WTC11 (cell line): ENCODE measurements around the gene LDHB. TPM values are rescaled to one million over a fixed set of nuclear protein-coding genes. Genes with fewer than 3 reads are reported as not detected.

ENCODE experiments used
- ATAC-seq: fragments of 200-7000 bp; cut with Tn5 transposase; 2 replicates; pipeline ENCODE4 v1.10.0; 2021; ENCODE audit warnings: mild to moderate bottlenecking, moderate library complexity
- CTCF ChIA-PET: fragments of 300-600 bp; sonication (Branson Sonifier 250); formaldehyde crosslinking; loops from one replicate; lab custom pipeline; 2021; ENCODE audit warnings: antibody characterized with exemption; lab: Charles Lee
- POLR2A ChIA-PET: fragments of 350-600 bp; sonication (Branson Sonifier 250); formaldehyde crosslinking; loops from one replicate; lab custom pipeline; 2021; ENCODE audit warnings: antibody characterized with exemption; lab: Charles Lee
- DNase-seq: peaks from one replicate; pipeline ENCODE4 v3.0.0; 2021; ENCODE audit warnings: low spot score
- H3K27ac Mint-ChIP-seq: 2 replicates; pipeline ENCODE4 v1.8.0; 2021; ENCODE audit warnings: mixed read lengths
- H3K27me3 Mint-ChIP-seq: 2 replicates; pipeline ENCODE4 v1.8.0; 2021; ENCODE audit warnings: low read depth, mild to moderate bottlenecking, moderate library complexity, mixed read lengths
- H3K36me3 Mint-ChIP-seq: 2 replicates; pipeline ENCODE4 v1.8.0; 2021; ENCODE audit warnings: mixed read lengths
- H3K4me1 Mint-ChIP-seq: 2 replicates; pipeline ENCODE4 v1.8.0; 2022; ENCODE audit warnings: mixed read lengths
- H3K4me3 Mint-ChIP-seq: 2 replicates; pipeline ENCODE4 v1.8.0; 2021; ENCODE audit warnings: mild to moderate bottlenecking, moderate library complexity, mixed read lengths
- H3K9me3 Mint-ChIP-seq: 2 replicates; pipeline ENCODE4 v1.8.0; 2021; ENCODE audit warnings: mixed read lengths
- AR ChIP-seq: fragments of 250-450 bp; sonication (Bioruptor Pico); IDR thresholded peaks from 2 replicates; pipeline ENCODE4 v1.9.0; 2021; ENCODE audit warnings: mild to moderate bottlenecking
- ARID4B ChIP-seq: sonication (generic); formaldehyde crosslinking; IDR thresholded peaks from 2 replicates; pipeline ENCODE4 v1.8.0; 2023; ENCODE audit warnings: missing genetic modification reagents, mild to moderate bottlenecking, borderline replicate concordance
- ERG ChIP-seq: fragments of 250-450 bp; sonication (Bioruptor Pico); IDR thresholded peaks from 2 replicates; pipeline ENCODE4 v1.8.0; 2021; ENCODE audit warnings: mild to moderate bottlenecking
- JUN ChIP-seq: sonication (generic); formaldehyde crosslinking; IDR thresholded peaks from 2 replicates; pipeline ENCODE4 v1.8.0; 2023; ENCODE audit warnings: mild to moderate bottlenecking, missing genetic modification reagents
- NFATC4 ChIP-seq: fragments of 250-450 bp; sonication (Bioruptor Pico); IDR thresholded peaks from 2 replicates; pipeline ENCODE4 v1.9.0; 2021; ENCODE audit warnings: mild to moderate bottlenecking
- PRRX2 ChIP-seq: fragments of 250-450 bp; sonication (Bioruptor Pico); IDR thresholded peaks from 2 replicates; pipeline ENCODE4 v1.8.0; 2021; ENCODE audit warnings: mild to moderate bottlenecking
- RELA ChIP-seq: sonication (generic); formaldehyde crosslinking; IDR thresholded peaks from 2 replicates; pipeline ENCODE4 v1.8.1; 2022; ENCODE audit warnings: missing genetic modification reagents, mild to moderate bottlenecking, borderline replicate concordance
- SOX15 ChIP-seq: fragments of 250-450 bp; sonication (Bioruptor Pico); IDR thresholded peaks from 2 replicates; pipeline ENCODE4 v1.9.0; 2021; ENCODE audit warnings: mild to moderate bottlenecking
- ZNF317 ChIP-seq: sonication (generic); formaldehyde crosslinking; IDR thresholded peaks from 2 replicates; pipeline ENCODE4 v1.8.1; 2023; ENCODE audit warnings: low read depth, mild to moderate bottlenecking, moderate library complexity, missing genetic modification reagents, borderline replicate concordance
- ZNF425 ChIP-seq: fragments of 250-450 bp; sonication (Bioruptor Pico); conservative IDR thresholded peaks from 2 replicates; pipeline ENCODE4 v1.9.0; 2021; ENCODE audit warnings: mild to moderate bottlenecking
- ZNF671 ChIP-seq: fragments of 250-450 bp; sonication (Bioruptor Pico); IDR thresholded peaks from 2 replicates; pipeline ENCODE4 v1.8.0; 2021; ENCODE audit warnings: mild to moderate bottlenecking
- total RNA-seq: library from RNA; stranded (reverse); gene quantifications from 3 replicates; pipeline ENCODE4 v1.2.3, GENCODE V29; 2021
- TF ChIP-seq, protein P1 (sequence below): fragments of 250-450 bp; sonication (Bioruptor Pico); IDR thresholded peaks from 2 replicates; pipeline ENCODE4 v2.1.2; 2022; ENCODE audit warnings: mild to moderate bottlenecking, moderate library complexity
- TF ChIP-seq, protein P2 (sequence below): sonication (generic); formaldehyde crosslinking; IDR thresholded peaks from 2 replicates; pipeline ENCODE4 v1.8.0; 2022; ENCODE audit warnings: mild to moderate bottlenecking, missing genetic modification reagents

The LDHB gene
- total RNA-seq, 1 experiment from 2014 or later = 1,504 TPM

- CTCF ChIA-PET = interaction anchor here (1.5 to 2.7 kb wide), 2 partner anchors 23 to 41 kb away, joined by 5 to 12 read pairs; no protein-coding TSS in a partner anchor
- H3K4me1 Mint-ChIP-seq = peaks cover 41% of the 10 kb centered on the region
- 0 out of 2 replicates have a peak, but pooled peaks have one; percentile 78 for TF ChIP-seq AR (CRISPR knock-in tag)
- TF ChIP-seq PRRX2 (CRISPR knock-in tag) = peak; percentile 9; the same call in 1 of the 2 replicates
- no peak for TF ChIP-seq RELA (CRISPR knock-in tag)
- no peak for TF ChIP-seq JUN
- peak; percentile 50; the same call in 1 of the 2 replicates for TF ChIP-seq ERG (CRISPR knock-in tag)
- TF ChIP-seq ZNF671 (CRISPR knock-in tag) = peak; percentile 52; the same call in 1 of the 2 replicates
- peak; percentile 38; the same call in 1 of the 2 replicates for TF ChIP-seq NFATC4 (CRISPR knock-in tag)
Observed at GRCh38 chr12:21656905-21657325, 727 bp downstream of the LDHB start.

DNA sequence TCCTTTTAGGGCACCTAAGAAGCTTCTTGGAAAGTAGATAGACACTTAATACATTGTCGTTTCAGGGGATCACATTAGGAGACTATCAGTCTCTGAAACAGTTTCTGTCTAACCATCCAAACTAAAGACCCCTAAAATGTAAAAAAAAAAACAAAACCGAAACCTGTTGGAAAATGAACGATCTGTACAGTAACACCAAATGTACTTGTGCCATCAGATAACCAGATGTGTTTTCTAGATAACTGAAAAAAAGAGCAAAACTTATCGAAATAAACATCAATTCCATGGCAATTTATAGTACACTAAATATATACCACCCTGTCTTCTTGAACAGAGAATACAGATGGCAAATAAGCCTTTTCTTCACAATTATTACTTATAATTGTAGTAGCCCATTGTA is 2.1 kb downstream of the LDHB start:
- Mint-ChIP-seq H3K27me3 (no peaks in the 10 kb centered on the region), H3K36me3 (peaks cover 59% of the 10 kb centered on the region), H3K27ac (no peak overlapping the region), H3K4me3 (peak overlapping the region; percentile 97), H3K9me3 (peaks cover 3% of the 10 kb centered on the region; the same call in 1 of the 2 replicates), H3K4me1 (peaks cover 54% of the 10 kb centered on the region)
- CTCF ChIA-PET = no interaction called here
- POLR2A ChIA-PET = no interaction called here
- DNase-seq (no peak), ATAC-seq (no peak)
- TF ChIP-seq ZNF317 (CRISPR knock-in tag) (no peak), SOX15 (CRISPR knock-in tag) (no peak), ZNF425 (CRISPR knock-in tag) (0 out of 2 replicates have a peak, but pooled peaks have one; percentile 17), ARID4B (no peak)
- TF ChIP-seq, protein P1, sequence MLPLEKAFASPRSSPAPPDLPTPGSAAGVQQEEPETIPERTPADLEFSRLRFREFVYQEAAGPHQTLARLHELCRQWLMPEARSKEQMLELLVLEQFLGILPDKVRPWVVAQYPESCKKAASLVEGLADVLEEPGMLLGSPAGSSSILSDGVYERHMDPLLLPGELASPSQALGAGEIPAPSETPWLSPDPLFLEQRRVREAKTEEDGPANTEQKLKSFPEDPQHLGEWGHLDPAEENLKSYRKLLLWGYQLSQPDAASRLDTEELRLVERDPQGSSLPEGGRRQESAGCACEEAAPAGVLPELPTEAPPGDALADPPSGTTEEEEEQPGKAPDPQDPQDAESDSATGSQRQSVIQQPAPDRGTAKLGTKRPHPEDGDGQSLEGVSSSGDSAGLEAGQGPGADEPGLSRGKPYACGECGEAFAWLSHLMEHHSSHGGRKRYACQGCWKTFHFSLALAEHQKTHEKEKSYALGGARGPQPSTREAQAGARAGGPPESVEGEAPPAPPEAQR (CRISPR knock-in tag) = no peak
- TF ChIP-seq, protein P2, sequence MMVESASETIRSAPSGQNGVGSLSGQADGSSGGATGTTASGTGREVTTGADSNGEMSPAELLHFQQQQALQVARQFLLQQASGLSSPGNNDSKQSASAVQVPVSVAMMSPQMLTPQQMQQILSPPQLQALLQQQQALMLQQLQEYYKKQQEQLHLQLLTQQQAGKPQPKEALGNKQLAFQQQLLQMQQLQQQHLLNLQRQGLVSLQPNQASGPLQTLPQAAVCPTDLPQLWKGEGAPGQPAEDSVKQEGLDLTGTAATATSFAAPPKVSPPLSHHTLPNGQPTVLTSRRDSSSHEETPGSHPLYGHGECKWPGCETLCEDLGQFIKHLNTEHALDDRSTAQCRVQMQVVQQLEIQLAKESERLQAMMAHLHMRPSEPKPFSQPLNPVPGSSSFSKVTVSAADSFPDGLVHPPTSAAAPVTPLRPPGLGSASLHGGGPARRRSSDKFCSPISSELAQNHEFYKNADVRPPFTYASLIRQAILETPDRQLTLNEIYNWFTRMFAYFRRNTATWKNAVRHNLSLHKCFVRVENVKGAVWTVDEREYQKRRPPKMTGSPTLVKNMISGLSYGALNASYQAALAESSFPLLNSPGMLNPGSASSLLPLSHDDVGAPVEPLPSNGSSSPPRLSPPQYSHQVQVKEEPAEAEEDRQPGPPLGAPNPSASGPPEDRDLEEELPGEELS (CRISPR knock-in tag) = no peak

More at GRCh38 chr12:21656905-21657325, 727 bp downstream of the LDHB start:
- ATAC-seq (peak; percentile 6; the same call in 1 of the 2 replicates), DNase-seq (no peak)
- POLR2A ChIA-PET = interaction anchor here (0.6 to 2.0 kb wide), 9 partner anchors 9 to 441 kb away, joined by 3 to 11 read pairs (median 6); partner anchors contain the start of genes CMAS, GOLT1B, PYROXD1 and RECQL
- Mint-ChIP-seq H3K36me3 (peaks cover 46% of the 10 kb centered on the region), H3K9me3 (peaks cover 3% of the 10 kb centered on the region; the same call in 1 of the 2 replicates), H3K4me3 (peak overlapping the region; percentile 97), H3K27me3 (no peaks in the 10 kb centered on the region), H3K27ac (peak overlapping the region; percentile 88)
